Bronchial epithelial cell (primary cell): ENCODE data around the gene BRIP1. TPM values are rescaled to one million over a fixed set of nuclear protein-coding genes. Genes with fewer than 3 reads are reported as not detected.

ENCODE experiments used
- DNase-seq: peaks from one replicate; pipeline ENCODE4 v3.0.0-alpha.2; 2010; ENCODE audit warnings: low read depth
- FAIRE-seq: peaks from 2 replicates; lab custom pipeline; 2011; peaks lifted over from hg19 to GRCh38; lab: Jason Lieb, UNC
- H3K27me3 ChIP-seq: 2 replicates; pipeline ENCODE4 v1.5.1; 2011; ENCODE audit warnings: low read length; ENCODE audit not compliant: control insufficient read depth, insufficient read depth
- H3K36me3 ChIP-seq: 2 replicates; pipeline ENCODE4 v1.5.1; 2011; ENCODE audit warnings: low read length; ENCODE audit not compliant: control insufficient read depth, insufficient read depth
- H3K4me3 ChIP-seq: 2 replicates; pipeline ENCODE4 v1.5.1; 2011; ENCODE audit warnings: mild to moderate bottlenecking, low read depth, low read length, control low read depth
- CTCF ChIP-seq: IDR thresholded peaks from 2 replicates; pipeline ENCODE4 v1.5.1; 2011; ENCODE audit warnings: mild to moderate bottlenecking, moderate library complexity, low read length, control low read depth, inconsistent platforms; ENCODE audit not compliant: insufficient read depth, severe bottlenecking
- total RNA-seq: library from RNA; depleted of rRNA; stranded (reverse); fragments of >200 nt; gene quantifications from 2 replicates; pipeline ENCODE4 v1.2.1, GENCODE V29; 2014

The BRIP1 gene
- total RNA-seq, 1 donor from 2014 or later, result 1.1 TPM

GRCh38 chr17:61793565-61793964 lies 69.8 kb downstream of the BRIP1 start:
- FAIRE-seq (no peak), DNase-seq (no peak)
- H3K4me3 ChIP-seq, result no peak overlapping the region
- no peaks in the 10 kb centered on the region for H3K36me3 ChIP-seq
- no peak for TF ChIP-seq CTCF
- H3K27me3 ChIP-seq, result no peaks in the 10 kb centered on the region

GRCh38 chr17:61789872-61790271 lies 73.5 kb downstream of the BRIP1 start:
- H3K4me3 ChIP-seq, result no peak overlapping the region
- no peak for FAIRE-seq
- no peaks in the 10 kb centered on the region for H3K36me3 ChIP-seq
- TF ChIP-seq CTCF, result no peak
- DNase-seq, result no peak
- no peaks in the 10 kb centered on the region for H3K27me3 ChIP-seq

DNA sequence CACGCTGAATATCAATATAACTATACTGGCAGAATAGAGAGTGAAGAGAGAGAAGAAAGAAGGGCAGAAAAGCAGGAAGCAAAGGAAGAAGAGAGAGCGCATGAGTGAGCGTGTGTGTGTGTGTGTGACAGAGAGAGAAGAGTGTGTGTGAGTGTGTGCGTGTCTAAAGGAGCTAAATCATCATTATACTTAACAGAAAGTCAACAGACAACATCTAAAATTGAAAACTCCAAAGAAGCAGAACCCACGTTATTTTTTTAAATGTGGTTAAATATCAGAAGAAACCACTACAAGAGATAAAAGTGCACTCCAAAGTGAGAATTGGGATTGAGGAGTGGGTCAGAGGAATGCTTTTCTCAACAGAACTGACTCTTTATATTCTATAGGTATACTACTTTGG lies 77.2 kb downstream of the BRIP1 start:
- DNase-seq (no peak), FAIRE-seq (no peak)
- Histone ChIP-seq H3K36me3 (no peaks in the 10 kb centered on the region), H3K4me3 (no peak overlapping the region), H3K27me3 (no peaks in the 10 kb centered on the region)
- TF ChIP-seq CTCF, result no peak

GRCh38 chr17:61784510-61784909 lies 78.8 kb downstream of the BRIP1 start:
- Histone ChIP-seq H3K27me3 (no peaks in the 10 kb centered on the region), H3K36me3 (no peaks in the 10 kb centered on the region), H3K4me3 (no peak overlapping the region)
- no peak for TF ChIP-seq CTCF
- DNase-seq, result no peak
- FAIRE-seq, result no peak

DNA sequence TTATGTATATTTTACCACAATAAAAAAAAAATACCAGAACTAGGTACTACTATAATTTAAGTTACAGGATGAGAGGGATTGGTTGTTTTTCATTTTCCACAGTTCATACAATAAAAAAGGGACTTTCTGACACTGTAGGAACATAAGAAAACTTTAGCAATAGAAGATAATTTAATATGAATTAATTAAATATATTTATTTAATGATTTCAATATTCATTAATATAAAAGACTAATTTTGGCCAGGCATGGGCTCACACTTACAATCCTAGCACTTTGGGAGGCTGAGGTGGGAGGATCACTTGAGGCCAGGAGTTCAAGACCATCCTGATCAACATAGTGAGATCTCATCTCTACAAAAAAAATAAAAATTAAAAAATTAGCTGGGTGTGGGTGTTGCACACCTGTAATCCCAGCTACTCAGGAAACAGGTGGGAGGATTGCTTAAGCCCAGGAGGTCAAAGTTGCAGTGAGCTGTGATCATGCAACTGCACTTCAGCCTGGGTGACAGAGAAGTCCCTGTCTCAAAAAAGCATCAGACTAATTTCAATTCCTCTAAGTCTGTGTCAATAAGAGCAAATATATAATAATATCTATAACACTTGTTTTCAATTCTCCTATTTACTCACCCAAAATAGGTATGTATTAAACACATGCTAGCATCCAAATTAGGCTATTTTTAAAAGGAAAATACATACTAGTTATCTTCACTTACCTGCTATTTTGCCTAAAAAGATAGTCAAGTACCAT lies 79.6 kb downstream of the BRIP1 start:
- H3K36me3 ChIP-seq, result no peaks in the 10 kb centered on the region
- DNase-seq (no peak), FAIRE-seq (no peak)
- no peaks in the 10 kb centered on the region for H3K27me3 ChIP-seq
- no peak for TF ChIP-seq CTCF
- no peak overlapping the region for H3K4me3 ChIP-seq

DNA sequence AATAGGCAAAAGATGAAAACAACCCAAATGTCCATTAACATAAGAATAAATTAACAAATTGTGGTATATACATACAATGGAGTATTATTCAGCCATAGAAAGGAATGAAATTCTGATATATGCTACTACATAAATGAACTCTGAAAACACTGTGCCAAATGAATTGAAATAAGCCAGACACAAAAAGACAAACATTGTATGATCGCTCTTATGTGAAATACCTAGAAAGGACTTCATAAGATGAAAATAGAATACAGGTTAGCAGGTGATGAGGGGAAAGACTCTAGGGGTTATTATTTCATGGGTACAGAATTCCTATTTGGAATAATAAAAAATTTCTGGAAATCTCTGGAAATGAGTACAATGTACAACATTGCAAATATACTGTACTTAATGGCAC lies 80.2 kb downstream of the BRIP1 start:
- FAIRE-seq, result no peak
- no peak for TF ChIP-seq CTCF
- Histone ChIP-seq H3K27me3 (no peaks in the 10 kb centered on the region), H3K4me3 (no peak overlapping the region), H3K36me3 (no peaks in the 10 kb centered on the region)
- DNase-seq, result no peak
